Thymus (tissue), 2 donors: Measurements from ENCODE around the gene TGDS. TPM values are rescaled to one million over a fixed set of nuclear protein-coding genes. Genes with fewer than 3 reads are reported as not detected.

Source experiments
- polyA plus RNA-seq: library from polyadenylated mRNA; stranded (reverse); fragments of 200-250 nt; gene quantifications from one replicate; pipeline ENCODE4 v1.2.3, GENCODE V29; 2013
- total RNA-seq: library from RNA; stranded (reverse); fragments of 120-200 nt; gene quantifications from one replicate; pipeline ENCODE4 v1.2.4, GENCODE V29; 2013
- donor health status: healthy.

Gene TGDS
- total and polyA plus RNA-seq, 2 donors = 23.8 to 27.2 TPM

Other genes starting within 250 kb of the TGDS start
- gene DCT, start 116.5 kb downstream of the TGDS start, total RNA-seq = 0.90 TPM
- 0.73 TPM for gene DCT, start 116.5 kb downstream of the TGDS start, polyA plus RNA-seq
- gene GPR180, start 5.7 kb upstream of the TGDS start, total RNA-seq = 5.4 TPM
- gene GPR180, start 5.7 kb upstream of the TGDS start, polyA plus RNA-seq = 2.6 TPM
- 0.05 TPM for gene SOX21, start 116.4 kb upstream of the TGDS start, total RNA-seq
- gene SOX21, start 116.4 kb upstream of the TGDS start, polyA plus RNA-seq = 0.25 TPM